HG03108 (cell line): ENCODE data around the gene AFAP1L1.

Experiments used
- ATAC-seq: cut with Tn5 transposase; IDR thresholded peaks from one replicate; pipeline ENCODE4 v1.9.1; 2021; ENCODE audit warnings: moderate library complexity; ENCODE audit not compliant: unreplicated experiment

AFAP1L1 gene

DNA sequence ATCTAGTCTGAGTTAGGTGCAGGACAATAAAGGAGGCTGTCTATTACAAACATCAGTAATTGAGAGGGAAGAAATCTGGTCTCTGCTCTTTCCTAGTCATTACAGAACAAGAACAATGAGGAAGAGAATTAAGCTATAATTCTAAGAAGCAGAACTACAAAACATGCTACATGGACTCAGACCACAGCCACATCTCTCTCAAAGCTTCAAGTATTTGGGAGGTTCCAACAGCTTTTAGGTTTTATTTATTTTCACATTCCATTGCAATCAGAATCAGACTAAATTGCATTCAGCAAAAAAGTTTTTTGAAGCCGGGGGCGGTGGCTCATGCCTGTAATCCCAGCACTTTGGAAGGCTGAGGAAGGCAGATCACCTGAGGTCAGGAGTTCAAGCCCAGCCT is 72.5 kb downstream of the AFAP1L1 start:
- no peak for ATAC-seq

DNA sequence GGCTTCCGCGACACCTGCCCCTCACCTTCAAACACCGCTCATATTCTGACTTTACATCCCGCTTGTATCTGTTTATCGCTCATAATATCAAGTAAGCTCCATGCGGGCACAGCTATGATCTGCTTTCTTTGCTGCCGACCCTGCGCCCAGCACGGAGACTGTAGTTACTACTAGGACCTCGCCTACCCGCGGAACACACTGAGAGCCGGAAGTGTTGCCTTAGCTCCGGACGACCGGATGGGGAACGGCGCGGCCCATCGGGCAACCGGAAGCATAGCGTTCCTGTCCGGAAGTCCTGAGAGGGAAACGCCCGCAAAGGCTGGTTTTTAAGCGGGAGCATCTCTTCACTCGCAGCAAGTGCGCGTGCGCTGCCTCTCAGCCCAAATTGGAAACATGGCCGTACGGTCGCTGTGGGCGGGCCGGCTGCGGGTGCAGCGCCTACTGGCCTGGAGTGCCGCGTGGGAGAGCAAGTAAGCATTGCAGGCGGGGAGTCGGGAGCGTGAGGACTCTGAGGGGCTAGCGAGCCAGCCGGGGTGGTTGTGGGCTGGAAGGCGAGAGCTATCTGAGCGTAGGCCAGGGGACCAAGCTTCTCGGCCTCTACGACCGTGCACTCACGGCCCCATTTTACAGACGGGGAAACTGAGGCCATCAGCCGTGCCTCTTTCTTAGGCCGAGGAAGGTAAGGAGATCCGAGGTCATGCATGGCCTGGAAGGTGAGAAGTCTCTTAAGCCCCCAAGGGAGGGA is 73.7 kb downstream of the AFAP1L1 start, which contains the start of gene GRPEL2:
Gene GRPEL2 (plus strand): TSS at position 353 of the 745 bp plus-strand sequence. CDS start 41 bp downstream, at position 394.
- ATAC-seq: peak; percentile 95

DNA sequence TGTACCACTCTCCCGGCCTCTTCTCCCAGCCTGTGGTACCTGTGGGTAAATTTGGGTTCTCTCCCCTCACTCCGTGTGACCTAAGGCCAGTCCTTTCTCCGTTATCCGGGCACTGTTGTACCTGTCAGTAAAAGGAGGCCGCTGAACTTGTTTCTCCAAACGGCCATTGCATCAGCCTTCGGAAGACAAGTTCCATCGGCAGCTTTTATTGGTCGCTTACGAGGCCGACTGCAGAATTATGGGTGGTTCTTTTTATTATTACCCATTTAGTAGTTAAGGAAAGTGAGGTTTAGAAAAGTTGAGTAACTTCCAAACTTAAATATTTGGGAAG is 74.2 kb downstream of the AFAP1L1 start:
- no peak for ATAC-seq

DNA sequence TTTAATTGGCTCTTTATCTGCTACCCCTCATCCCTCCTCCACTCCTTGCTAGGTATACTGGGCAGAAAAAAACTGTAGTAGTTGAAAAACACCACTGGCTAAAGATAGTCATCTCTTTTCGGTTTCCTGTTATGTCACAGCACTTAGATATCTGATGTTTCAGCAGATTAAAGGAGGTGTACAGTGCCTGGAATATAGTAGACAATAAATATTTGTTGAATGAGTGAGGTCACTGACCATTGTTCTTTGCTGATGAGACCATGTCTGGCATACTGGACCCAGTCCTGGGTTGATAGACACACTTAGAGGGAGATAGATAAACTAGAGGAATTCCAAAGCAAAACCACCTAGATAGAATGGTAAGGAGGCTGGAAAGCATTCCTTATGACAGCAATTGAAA is 76.9 kb downstream of the AFAP1L1 start:
- no peak for ATAC-seq

DNA sequence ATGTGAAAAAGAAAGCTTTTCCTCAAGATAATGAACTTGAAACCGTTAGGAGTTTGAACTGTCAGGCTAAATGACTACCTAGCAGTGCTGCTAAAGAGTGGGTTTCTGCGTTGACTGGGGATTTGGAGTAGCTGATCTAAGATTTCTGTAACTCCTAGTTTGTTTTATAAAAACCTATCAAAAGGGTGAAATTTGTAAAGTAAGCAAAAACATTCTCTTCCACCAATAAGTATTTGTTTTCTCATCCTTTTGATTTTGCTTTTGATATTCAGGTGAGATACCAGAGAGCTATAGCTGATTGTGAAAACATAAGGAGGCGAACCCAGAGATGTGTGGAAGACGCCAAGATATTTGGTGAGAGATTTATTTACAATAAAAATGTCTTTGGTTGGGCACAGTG is 77.7 kb downstream of the AFAP1L1 start:
- ATAC-seq: no peak

DNA sequence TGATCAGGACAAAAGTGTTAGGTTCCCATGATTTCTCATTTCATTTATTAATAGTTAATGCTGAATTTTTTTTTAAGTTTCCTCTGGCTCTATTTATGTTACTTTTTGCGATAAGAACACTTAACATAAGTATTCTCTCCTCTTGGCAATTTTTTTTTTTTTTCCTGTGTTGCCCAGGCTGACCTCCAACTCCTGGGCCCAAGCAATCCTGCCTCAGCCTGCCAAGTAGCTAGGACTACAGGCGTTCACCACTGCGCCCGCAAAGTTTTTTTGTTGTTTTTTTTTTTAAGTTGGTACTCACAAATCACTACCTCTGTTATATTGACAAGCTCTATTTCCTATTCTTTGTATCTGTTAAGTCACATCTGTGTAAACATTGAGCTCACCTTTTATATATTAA is 80.5 kb downstream of the AFAP1L1 start:
- ATAC-seq: no peak

DNA sequence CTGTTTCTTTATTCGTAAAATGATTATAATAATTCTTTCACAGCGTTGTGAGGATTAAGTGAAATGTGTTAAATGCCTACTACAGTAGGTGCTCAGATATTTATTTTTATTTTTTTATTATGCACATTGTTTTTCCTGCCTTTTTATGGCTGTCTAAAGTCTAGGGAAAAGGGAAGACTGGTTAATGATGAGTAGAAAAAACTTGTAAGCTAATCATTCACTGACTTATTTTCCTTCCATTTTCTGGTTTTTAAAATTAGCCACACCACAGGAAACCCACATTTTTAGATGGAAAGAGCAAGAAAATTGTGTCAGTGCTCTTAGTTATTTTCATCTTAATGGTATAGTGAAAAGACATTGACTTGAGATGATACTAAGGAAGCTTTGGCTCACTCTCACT is 82.3 kb downstream of the AFAP1L1 start:
- ATAC-seq: no peak

DNA sequence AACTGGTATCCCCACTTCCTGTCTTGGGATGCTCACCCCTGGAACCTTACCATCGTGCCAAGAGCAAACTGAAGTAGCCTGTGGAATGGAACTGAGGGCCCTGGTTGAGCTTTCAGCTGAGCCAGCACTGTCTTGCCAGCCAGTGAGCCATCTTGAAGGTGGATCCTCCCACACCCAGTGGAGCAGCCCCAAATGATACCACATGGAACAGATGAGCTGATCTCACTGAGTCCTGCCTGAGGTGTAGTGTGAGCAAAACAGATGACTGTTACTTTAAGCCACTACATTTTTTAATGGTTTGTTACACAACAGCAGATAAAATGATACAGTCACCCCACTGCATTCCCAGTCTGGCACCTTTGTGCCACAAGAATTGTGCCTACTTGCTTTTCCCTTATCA is 84.0 kb downstream of the AFAP1L1 start:
- ATAC-seq: no peak

DNA sequence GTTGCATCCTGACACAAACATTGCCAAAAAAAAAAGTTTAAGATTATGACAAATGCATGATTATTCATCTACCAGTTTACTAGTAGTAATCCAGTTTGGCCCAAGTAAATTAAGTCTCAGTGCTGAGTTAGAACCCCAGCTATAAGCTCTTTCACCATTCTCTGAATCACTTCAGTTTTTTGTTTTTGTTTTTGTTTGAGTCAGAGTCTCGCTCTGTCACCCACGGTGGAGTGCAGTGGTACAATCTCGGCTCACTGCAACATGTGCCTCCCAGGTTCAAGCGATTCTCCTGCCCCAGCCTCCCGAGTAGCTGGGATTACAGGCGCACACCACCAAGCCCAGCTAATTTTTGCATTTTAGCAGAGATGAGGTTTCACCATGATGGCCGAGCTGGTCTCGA is 84.7 kb downstream of the AFAP1L1 start:
- no peak for ATAC-seq

DNA sequence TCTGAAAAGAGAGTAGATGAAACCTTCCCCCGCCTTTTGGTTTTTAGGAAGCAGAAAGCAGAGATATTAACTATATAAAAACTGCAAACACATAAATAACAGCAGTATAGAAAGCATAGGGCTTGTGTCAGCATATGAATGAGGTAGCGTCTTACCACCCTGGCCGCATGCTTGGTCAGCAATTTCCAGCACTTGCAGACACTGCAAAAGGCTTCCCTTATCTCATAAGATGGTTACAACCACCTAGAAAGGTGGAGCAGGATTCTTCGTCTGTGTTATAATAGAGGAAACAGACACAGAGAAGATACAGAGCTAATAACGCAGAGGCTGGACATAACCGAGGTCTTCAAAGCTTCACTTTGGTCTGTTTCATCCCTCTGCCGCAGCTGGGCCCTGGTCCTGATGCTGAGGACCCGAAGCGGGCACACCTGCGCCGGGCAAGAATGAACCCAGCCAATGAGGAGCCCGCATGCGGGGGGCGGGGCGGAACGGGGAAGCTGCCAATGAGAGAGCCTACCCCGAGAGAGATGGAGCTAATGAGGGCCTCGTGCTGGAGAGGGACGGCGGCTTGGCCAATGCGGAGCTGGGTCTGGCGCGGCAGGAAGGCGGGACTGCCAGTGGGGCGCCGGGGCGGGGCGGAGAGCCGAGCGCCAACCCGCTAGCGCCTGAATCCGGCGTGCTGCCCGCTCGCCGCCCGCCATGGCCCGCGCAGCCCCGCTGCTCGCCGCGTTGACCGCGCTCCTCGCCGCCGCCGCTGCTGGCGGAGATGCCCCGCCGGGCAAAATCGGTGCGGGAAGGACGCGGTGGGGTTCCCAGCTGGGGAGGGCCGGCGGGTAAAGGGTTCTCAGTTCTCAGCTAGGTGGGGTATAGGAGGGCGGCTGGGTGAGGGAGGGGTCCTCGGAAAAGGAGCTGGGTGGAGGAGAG is 86.0 kb downstream of the AFAP1L1 start, which contains the start of gene PCYOX1L:
Gene PCYOX1L (plus strand): TSS at position 677 of the 924 bp plus-strand sequence. CDS start 23 bp downstream, at position 700.
- peak; percentile 100 for ATAC-seq

DNA sequence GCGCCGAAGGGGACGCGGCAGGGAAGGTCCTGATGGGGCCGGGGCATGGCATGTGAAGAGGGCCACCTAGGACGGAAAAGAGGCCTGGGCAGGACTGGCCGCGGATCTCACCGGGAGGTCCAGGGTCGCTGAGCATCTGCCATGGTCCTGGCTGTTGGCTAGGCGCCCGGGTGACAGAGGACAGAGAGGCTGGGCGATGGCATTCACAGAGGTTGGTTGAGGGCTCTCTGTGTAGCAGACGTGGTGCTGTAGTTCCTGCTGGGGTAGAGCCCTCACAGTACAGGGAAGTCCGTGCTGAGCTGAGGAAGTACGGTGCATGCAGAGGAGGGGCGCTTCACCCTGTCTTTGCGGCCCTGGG is 86.6 kb downstream of the AFAP1L1 start:
- no peak for ATAC-seq

DNA sequence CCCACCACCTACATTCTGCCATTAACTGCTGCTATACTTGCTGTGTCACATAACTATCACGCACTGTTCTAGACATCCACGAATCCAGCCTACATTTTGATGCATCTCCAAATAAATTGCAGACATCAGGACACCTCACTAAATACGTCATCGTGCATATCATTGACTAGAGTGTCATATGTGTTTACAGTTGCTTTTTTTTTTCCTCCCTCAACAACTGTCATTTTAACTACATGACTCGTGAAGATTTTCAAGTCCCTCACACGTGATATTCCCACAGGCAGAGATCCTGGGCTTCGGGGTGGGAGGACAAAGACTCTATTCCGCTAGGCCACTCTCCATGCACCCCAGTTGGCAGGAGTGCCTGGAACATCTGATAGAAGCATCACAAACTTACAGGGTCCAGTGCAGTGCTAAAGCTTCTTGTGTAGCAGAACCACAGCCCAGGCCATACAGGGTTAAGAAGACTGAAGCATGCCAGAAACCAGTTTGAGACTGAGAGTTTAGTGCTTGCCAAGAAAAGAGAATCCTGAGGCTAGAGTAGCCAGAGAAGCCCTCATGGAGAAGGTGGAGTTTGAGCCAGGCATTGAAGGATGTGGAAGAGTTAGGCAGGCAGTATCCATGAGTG is 87.3 kb downstream of the AFAP1L1 start:
- no peak for ATAC-seq

DNA sequence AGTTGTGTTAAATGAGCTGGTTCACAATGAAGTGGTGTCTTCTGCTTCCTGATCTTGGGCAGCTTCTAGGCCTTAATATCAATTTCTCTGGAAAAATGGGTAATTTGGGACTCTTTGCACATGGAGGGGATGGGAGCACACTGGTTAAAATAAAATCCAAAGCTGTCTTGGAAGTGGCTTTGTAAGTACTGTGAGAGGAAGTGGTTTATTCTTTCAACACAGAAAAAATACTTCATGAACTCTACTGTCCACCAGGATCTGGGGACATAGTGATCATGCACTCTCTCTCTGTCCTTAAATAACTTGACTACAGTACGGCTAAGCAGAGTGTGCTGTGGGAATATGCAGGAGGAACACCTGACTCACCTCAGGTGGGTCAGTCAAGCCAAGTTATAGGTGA is 88.6 kb downstream of the AFAP1L1 start:
- ATAC-seq: no peak

DNA sequence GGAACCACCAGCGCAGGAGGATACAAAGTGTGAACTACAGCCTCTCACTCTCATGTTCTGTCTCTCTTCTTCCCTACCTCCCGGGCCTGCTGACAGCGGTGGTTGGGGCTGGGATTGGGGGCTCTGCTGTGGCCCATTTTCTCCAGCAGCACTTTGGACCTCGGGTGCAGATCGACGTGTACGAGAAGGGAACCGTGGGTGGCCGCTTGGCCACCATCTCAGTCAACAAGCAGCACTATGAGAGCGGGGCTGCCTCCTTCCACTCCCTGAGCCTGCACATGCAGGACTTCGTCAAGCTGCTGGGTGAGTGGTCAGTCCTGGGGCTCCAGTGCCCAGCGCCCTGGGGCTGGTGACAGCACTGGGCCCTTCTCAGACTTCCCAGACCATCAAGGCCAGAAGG is 90.9 kb downstream of the AFAP1L1 start:
- ATAC-seq: no peak

DNA sequence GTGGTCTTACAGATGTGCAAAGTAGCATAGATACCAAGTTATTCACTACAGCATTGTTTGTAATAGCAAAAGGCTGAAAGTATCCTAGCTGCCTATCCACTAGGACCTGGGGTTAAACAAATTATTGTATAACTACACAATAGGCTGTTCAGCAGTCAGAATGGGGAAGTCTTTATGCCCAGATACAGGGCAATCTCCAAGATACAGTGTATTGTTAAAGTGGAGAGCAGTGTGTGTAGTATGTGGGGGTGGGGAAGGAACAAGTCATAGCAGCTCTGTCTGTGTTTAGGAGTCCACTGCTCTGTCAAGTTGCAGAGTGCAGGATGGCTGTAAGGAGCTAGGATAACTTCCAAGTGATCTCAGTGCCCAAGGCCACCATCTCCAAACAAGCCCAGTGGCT is 91.7 kb downstream of the AFAP1L1 start:
- no peak for ATAC-seq

DNA sequence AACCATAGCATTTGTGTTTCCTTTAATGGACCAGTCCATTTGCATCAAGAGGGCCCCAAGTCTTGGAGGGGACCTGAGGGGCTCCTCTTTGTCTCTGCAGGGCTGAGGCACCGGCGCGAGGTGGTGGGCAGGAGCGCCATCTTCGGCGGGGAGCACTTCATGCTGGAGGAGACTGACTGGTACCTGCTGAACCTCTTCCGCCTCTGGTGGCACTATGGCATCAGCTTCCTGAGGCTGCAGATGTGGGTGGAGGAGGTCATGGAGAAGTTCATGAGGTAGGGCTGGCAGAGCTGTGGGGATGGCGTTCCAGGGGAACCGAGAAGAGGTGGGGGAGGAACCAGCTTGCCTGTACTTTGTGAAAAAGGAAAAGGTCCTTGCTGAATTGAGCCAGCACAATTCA is 92.3 kb downstream of the AFAP1L1 start:
- no peak for ATAC-seq

DNA sequence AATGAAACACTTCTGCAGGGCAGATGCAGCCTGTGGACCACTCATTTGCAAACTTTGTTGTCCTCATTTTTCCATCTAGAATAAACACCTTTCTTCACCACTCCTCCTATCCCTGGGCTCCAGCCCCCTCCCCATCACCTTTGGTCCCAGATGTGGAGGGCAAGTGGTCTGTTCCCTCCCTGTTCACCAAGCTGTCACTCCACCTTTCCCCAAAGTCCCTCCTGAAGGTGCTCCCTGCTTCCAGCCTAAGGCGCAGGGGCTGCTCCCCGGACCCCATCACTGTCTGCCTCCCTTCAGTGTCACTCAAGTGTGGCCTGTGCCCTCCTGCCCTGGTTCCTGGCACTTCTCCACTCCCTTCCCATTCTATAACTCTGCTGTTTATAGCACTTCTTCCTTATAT is 93.1 kb downstream of the AFAP1L1 start:
- no peak for ATAC-seq

DNA sequence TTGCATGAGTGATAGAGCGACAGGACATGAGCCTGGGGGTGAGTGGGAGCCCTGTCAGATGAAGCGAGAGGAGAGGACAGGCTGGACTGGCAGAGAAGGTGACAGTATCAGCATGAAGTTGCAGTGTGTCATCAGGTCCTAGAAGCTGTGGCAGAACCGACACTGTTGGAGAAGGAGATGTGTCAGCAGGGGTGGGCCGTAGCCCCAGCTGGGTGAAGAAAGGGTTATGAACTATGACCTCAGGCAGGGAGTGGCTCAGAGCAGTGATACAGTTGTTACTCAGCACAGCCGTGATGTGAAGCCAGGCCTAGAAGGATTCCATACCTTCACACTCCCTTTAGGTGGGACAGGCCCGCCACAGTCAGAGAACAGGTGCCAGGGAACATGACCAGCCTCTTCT is 93.8 kb downstream of the AFAP1L1 start:
- ATAC-seq: no peak

DNA sequence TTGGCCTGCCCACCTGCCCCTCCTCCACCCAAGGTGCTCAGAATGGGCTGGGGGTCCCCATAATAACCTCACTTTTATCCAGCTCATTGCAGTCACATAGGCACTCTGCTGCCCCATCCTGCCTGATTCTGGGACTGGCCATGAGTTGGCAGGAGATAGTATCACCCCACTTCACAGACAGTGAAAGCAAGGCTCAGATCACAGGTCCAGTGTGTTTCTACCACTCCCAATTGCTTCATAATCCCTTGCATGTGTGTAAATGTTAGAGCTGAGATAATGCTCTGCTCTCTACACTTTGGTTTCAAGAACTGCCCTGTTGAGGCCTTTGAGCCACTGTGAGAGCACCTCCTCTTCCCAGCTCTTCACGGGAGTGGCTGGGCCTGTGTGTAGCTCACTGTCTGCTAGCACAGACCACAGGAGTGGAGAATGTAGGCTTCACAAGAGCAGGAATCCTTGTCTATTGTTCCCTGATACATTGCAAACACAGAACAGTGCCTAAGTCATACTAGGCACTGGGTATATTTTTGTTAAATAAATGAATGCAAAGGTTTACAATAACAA is 94.6 kb downstream of the AFAP1L1 start:
- no peak for ATAC-seq

DNA sequence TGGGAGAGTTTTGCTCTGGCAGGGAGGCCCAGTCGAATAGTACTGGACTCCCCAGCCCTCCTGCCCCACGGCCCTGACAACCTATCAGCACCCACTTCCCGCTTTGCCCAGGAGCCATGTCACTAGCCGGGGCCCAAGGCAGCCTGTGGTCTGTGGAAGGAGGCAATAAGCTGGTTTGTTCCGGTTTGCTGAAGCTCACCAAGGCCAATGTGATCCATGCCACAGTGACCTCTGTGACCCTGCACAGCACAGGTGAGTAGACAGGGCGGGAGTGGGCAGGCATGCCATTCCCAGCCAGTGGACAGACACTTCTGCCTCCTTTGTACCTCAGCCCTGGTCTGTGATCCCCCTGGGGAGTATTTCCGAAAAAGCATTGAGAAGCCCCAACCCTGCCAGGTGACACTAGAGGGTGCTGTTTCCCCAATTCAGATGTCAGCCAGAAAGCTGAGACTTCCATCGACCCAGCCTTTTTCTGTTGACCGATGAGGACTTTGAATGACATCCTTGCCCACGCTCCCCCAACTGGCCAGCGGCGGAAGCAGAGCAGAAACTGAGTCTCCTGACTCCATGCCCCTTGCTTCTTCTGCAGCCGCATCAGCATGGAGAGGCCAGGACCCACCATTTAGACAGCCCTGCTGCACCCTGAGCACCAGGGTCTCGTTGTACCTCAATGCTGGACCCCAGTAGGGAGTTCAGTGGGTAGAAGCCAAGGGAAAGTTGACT is 95.8 kb downstream of the AFAP1L1 start:
- ATAC-seq: peak; percentile 42
